ENCODE data around the gene CFAP68.

- TF ChIP-seq, protein P1, sequence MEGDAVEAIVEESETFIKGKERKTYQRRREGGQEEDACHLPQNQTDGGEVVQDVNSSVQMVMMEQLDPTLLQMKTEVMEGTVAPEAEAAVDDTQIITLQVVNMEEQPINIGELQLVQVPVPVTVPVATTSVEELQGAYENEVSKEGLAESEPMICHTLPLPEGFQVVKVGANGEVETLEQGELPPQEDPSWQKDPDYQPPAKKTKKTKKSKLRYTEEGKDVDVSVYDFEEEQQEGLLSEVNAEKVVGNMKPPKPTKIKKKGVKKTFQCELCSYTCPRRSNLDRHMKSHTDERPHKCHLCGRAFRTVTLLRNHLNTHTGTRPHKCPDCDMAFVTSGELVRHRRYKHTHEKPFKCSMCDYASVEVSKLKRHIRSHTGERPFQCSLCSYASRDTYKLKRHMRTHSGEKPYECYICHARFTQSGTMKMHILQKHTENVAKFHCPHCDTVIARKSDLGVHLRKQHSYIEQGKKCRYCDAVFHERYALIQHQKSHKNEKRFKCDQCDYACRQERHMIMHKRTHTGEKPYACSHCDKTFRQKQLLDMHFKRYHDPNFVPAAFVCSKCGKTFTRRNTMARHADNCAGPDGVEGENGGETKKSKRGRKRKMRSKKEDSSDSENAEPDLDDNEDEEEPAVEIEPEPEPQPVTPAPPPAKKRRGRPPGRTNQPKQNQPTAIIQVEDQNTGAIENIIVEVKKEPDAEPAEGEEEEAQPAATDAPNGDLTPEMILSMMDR (IDR thresholded peaks at IDR 0.05), result no peak
- TF ChIP-seq POLR2A (IDR thresholded peaks at IDR 0.05), result peak; percentile 62 to 80
Measured at GRCh38 chr11:111926505-111927391, 47.4 kb downstream of the CFAP68 start.

All from uterus (tissue), 2 donors.